Measurements from ENCODE around the gene CCDC121. TPM values are rescaled to one million over a fixed set of nuclear protein-coding genes. Genes with fewer than 3 reads are reported as not detected.

The CCDC121 gene
- total and polyA plus RNA-seq, 9 of the 15 experiments (the other 6 are each of a cell fraction or from before 2014, with no cell fraction given) = 2.2 to 4.7 (median 4.1) TPM

DNA sequence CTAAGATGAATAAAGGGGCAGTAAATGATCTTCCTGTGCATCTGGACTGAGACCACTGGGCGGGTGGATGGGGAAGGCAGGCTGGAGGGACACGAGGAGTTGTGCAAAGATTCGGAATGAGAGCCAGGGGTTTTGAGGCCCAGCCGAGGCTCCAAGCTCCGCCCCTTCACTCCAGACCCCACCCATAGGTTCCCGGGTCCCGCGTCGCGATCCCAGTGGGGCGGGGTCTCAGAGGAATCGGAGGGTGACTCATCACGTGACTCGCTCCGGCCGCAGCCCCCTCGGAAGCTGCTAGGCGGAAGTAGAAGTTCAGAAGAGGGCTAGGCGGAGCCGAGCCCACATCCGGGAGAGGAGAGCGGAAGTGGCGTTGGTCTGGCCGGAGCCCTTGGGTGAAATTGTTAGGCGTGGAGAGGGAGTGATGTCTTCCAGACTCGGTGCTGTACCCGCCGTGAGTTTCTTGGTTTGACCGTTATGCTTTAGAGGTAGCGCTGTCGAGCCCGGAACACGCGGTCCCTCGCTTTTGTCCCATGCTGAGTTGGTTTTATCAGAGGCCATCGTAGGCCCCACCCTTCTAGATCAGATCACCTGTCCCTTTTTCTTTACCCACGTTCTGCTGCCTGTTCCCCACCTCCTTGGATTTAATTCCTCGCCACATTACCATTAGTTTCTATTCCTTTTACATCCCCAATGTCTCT, 46.0 kb downstream of the CCDC121 start, which contains the start of gene ZNF512 (continued):
- no peak for TF ChIP-seq RNF219 (CRISPR knock-in tag; IDR thresholded peaks at IDR 0.05)
- peak in 1 of 2 experiments; percentile 55 for TF ChIP-seq AFF1 (IDR thresholded peaks at IDR 0.05; ENCODE audit: low read depth in 1 of 2, partially characterized antibody in 2 of 2)
- peak; percentile 47 for TF ChIP-seq SAP30 (IDR thresholded peaks at IDR 0.05; ENCODE audit: borderline replicate concordance, insufficient read depth, low read depth, low read length, poor library complexity, severe bottlenecking)
- peak; percentile 87; the same call in 1 of the 2 replicates for TF ChIP-seq ZBTB7A (IDR thresholded peaks at IDR 0.05; ENCODE audit: borderline replicate concordance, control insufficient read depth, low read depth, low read length)
- peak in 1 of 2 experiments; percentile 56; a peak in 1 of 4 replicates for TF ChIP-seq MLLT1 (IDR thresholded peaks at IDR 0.05)
- no peak; the same call in 1 of the 2 replicates for TF ChIP-seq FOXP1 (CRISPR knock-in tag; IDR thresholded peaks at IDR 0.05)
- TF ChIP-seq, protein P1, sequence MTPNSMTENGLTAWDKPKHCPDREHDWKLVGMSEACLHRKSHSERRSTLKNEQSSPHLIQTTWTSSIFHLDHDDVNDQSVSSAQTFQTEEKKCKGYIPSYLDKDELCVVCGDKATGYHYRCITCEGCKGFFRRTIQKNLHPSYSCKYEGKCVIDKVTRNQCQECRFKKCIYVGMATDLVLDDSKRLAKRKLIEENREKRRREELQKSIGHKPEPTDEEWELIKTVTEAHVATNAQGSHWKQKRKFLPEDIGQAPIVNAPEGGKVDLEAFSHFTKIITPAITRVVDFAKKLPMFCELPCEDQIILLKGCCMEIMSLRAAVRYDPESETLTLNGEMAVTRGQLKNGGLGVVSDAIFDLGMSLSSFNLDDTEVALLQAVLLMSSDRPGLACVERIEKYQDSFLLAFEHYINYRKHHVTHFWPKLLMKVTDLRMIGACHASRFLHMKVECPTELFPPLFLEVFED (CRISPR knock-in tag; conservative IDR thresholded peaks at IDR 0.05) = 0 out of 2 replicates have a peak, but pooled peaks have one; percentile 52
- peak; percentile 96 for TF ChIP-seq BHLHE40 (IDR thresholded peaks at IDR 0.05; ENCODE audit: low read length)
- TF ChIP-seq SOX6 (IDR thresholded peaks at IDR 0.05) = 0 out of 2 replicates have a peak, but pooled peaks have one; percentile 24
- TF ChIP-seq SIN3A (IDR thresholded peaks at IDR 0.05; ENCODE audit: borderline replicate concordance in 2 of 2, control insufficient read depth in 1 of 2, low read depth in 2 of 2, low read length in 2 of 2) = peak; percentile 81 to 85; a peak in 2 of 4 replicates
- no peak for TF ChIP-seq DACH1 (IDR thresholded peaks at IDR 0.05; ENCODE audit: partially characterized antibody)
- TF ChIP-seq ZNF165 (CRISPR knock-in tag; IDR thresholded peaks at IDR 0.05; ENCODE audit: borderline replicate concordance) = no peak
- no peak for TF ChIP-seq EZH2 (IDR thresholded peaks at IDR 0.05; ENCODE audit: borderline replicate concordance, low read depth, low read length)
- TF ChIP-seq RAD21 (CRISPR knock-in tag; conservative IDR thresholded peaks at IDR 0.05 in 1 of 2, IDR thresholded peaks at IDR 0.05 in 1 of 2) = peak in 1 of 2 experiments; percentile 12; a peak in 1 of 4 replicates

All from K562 (cell line).